ENCODE measurements around the gene UBB. TPM values are rescaled to one million over a fixed set of nuclear protein-coding genes. Genes with fewer than 3 reads are reported as not detected.
A peak's percentile ranks its signal among the peaks of the same experiment; 100 is the strongest.

The UBB gene
- polyA plus RNA-seq: 2,178 TPM

DNA sequence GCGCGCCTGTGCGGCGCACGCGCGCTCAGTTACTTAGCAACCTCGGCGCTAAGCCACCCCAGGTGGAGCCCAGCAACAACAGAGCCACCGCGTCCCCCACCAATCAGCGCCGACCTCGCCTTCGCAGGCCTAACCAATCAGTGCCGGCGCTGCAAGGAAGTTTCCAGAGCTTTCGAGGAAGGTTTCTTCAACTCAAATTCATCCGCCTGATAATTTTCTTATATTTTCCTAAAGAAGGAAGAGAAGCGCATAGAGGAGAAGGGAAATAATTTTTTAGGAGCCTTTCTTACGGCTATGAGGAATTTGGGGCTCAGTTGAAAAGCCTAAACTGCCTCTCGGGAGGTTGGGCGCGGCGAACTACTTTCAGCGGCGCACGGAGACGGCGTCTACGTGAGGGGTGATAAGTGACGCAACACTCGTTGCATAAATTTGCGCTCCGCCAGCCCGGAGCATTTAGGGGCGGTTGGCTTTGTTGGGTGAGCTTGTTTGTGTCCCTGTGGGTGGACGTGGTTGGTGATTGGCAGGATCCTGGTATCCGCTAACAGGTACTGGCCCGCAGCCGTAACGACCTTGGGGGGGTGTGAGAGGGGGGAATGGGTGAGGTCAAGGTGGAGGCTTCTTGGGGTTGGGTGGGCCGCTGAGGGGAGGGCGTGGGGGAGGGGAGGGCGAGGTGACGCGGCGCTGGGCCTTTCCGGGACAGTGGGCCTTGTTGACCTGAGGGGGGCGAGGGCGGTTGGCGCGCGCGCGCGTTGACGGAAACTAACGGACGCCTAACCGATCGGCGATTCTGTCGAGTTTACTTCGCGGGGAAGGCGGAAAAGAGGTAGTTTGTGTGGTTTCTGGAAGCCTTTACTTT lies at the start of gene UBB:
UBB (plus strand) TSS at position 452 of the 856 bp plus-strand sequence. CDS start 817 bp downstream, outside the sequence.
- H3K27ac Mint-ChIP-seq: peak within 1 kb of the TSS; percentile 99 to 100 (median 100)
- peaks cover 0 to 2% (median 1%) of the 10 kb centered on the region in 3 donors for H3K9me3 Mint-ChIP-seq
- H3K36me3 Mint-ChIP-seq: no peaks in the 10 kb centered on the region
- peak within 1 kb of the TSS; percentile 93 to 99 (median 98) for H3K4me3 Mint-ChIP-seq
- H3K27me3 Mint-ChIP-seq: peaks cover 2% of the 10 kb centered on the region
- peaks cover 30 to 38% (median 31%) of the 10 kb centered on the region in 3 donors for H3K4me1 Mint-ChIP-seq

- Mint-ChIP-seq H3K27me3 (no peaks in the 10 kb centered on the region), H3K27ac (no peak overlapping the region), H3K4me3 (no peak overlapping the region), H3K4me1 (peaks cover 0 to 3% (median 1%) of the 10 kb centered on the region in 3 donors), H3K9me3 (no peaks in the 10 kb centered on the region), H3K36me3 (peaks cover 8% of the 10 kb centered on the region)
These were observed 42.5 kb upstream of the UBB start for GRCh38 chr17:16338391-16338790.

- H3K4me3 Mint-ChIP-seq: no peak overlapping the region
- peaks cover 12% of the 10 kb centered on the region for H3K36me3 Mint-ChIP-seq
- H3K27me3 Mint-ChIP-seq: no peaks in the 10 kb centered on the region
- H3K9me3 Mint-ChIP-seq: no peaks in the 10 kb centered on the region
- H3K27ac Mint-ChIP-seq: peak overlapping the region in 1 of 3 donors; percentile 16
- H3K4me1 Mint-ChIP-seq: peaks cover 0 to 2% (median 0%) of the 10 kb centered on the region in 3 donors
These were observed 41.5 kb upstream of the UBB start for GRCh38 chr17:16339402-16339801.

DNA sequence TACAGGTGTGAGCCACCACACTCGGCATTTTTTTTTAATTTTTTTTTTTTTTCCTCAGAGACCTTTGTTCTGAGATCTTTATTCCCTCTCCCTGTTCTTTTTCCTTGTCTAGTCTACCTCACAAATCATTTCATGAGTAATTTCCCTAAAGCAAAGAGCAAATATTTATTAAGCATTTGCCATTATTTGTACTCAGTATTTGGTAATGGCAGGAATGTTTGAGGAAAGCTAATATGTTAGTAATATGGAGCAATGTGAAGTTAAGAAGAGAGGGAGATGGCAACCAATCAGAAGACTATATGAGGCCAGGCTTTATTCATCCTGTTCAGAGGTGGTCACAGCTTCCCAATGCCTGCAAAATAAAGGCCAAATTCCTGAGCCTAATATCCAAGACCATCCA lies 40.9 kb upstream of the UBB start:
- Mint-ChIP-seq H3K27me3 (no peaks in the 10 kb centered on the region), H3K27ac (no peak overlapping the region), H3K36me3 (peaks cover 13% of the 10 kb centered on the region)

GRCh38 chr17:16342979-16343378 lies 37.9 kb upstream of the UBB start:
- Mint-ChIP-seq H3K27me3 (no peaks in the 10 kb centered on the region), H3K9me3 (no peaks in the 10 kb centered on the region), H3K4me1 (no peaks in the 10 kb centered on the region), H3K36me3 (peaks cover 11% of the 10 kb centered on the region), H3K4me3 (no peak overlapping the region), H3K27ac (no peak overlapping the region)

More for the DNA sequence above, 40.9 kb upstream of the UBB start:
- peaks cover 0 to 2% (median 0%) of the 10 kb centered on the region in 3 donors for H3K4me1 Mint-ChIP-seq
- H3K4me3 Mint-ChIP-seq: no peak overlapping the region
- H3K9me3 Mint-ChIP-seq: no peaks in the 10 kb centered on the region

- peaks cover 10% of the 10 kb centered on the region for H3K36me3 Mint-ChIP-seq
- H3K9me3 Mint-ChIP-seq: no peaks in the 10 kb centered on the region
- H3K27me3 Mint-ChIP-seq: no peaks in the 10 kb centered on the region
- no peaks in the 10 kb centered on the region for H3K4me1 Mint-ChIP-seq
- no peak overlapping the region for H3K27ac Mint-ChIP-seq
- H3K4me3 Mint-ChIP-seq: no peak overlapping the region
These were observed 37.3 kb upstream of the UBB start for GRCh38 chr17:16343569-16343968.

DNA sequence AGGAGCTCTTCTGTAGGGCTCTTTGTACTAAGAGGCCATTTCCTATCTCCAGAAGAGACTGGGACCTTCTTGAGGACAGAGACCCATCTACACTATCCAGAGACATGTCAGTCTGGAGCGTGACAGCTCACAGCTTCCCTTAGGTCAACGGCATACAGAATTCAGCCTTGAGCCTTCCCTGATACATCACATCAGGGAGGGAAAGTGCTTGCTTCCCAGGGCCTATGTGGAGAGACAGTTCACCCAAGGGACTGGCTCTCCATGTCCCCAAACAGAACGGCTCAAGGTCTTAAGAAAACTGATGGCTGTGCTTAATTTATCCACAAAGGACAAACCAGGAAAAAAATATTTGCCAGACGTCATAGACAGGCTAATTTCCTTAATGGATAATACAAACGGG lies 35.3 kb upstream of the UBB start:
- Mint-ChIP-seq H3K27me3 (no peaks in the 10 kb centered on the region), H3K27ac (peak overlapping the region in 1 of 3 donors; percentile 19), H3K9me3 (no peaks in the 10 kb centered on the region), H3K4me1 (peaks cover 0 to 2% (median 0%) of the 10 kb centered on the region in 3 donors), H3K4me3 (no peak overlapping the region), H3K36me3 (peaks cover 7% of the 10 kb centered on the region)

- no peak overlapping the region for H3K27ac Mint-ChIP-seq
- no peak overlapping the region for H3K4me3 Mint-ChIP-seq
- H3K36me3 Mint-ChIP-seq: peaks cover 6% of the 10 kb centered on the region
- H3K9me3 Mint-ChIP-seq: no peaks in the 10 kb centered on the region
- peaks cover 1 to 4% (median 2%) of the 10 kb centered on the region in 3 donors for H3K4me1 Mint-ChIP-seq
- H3K27me3 Mint-ChIP-seq: no peaks in the 10 kb centered on the region
These were observed 34.1 kb upstream of the UBB start for GRCh38 chr17:16346721-16347271.

DNA sequence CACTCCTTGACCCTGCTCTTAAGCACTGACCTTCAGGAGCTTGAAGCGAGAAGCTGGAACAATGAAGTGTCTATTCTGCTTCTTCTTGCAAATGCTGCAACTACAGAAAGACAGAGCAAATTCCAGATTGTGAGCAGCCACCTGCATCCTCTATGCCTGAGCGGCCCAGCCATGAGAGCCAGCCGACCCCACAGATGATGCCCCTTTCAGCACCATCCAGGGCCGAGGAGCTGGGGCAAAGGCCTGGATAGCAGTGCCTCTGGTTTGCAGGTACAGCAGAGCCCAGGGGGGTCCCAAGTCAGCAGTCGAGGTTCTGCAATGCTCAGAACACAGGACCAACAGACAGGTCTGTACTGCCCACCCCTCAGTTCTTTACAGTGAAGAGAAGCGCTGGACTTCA lies 32.3 kb upstream of the UBB start:
- Mint-ChIP-seq H3K36me3 (peaks cover 6% of the 10 kb centered on the region), H3K4me1 (peaks cover 8 to 11% (median 11%) of the 10 kb centered on the region in 3 donors), H3K9me3 (no peaks in the 10 kb centered on the region), H3K4me3 (no peak overlapping the region), H3K27me3 (no peaks in the 10 kb centered on the region), H3K27ac (no peak overlapping the region)

DNA sequence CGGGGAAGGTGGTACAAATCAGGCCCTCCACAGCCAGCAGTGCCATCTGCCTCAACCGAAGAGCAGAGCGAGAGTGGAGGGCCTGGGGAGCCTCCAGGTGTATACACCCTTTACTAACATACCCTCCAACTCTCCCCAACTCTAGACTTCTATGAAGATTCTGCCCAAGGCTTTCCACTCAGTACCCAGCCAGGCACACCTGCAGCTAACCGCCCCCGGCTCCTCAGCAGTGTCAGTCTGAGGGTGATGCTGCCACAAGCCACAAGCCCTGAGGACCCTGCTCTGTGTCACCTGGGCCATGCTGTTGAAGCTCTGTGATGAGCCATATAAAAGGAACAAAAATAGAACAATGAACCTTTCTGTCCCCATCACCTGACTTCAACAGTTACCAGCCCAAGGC lies 31.5 kb upstream of the UBB start:
- H3K27me3 Mint-ChIP-seq: no peaks in the 10 kb centered on the region
- no peak overlapping the region for H3K27ac Mint-ChIP-seq
- no peaks in the 10 kb centered on the region for H3K9me3 Mint-ChIP-seq
- peak overlapping the region in 1 of 4 donors; percentile 40 for H3K4me3 Mint-ChIP-seq
- peaks cover 3% of the 10 kb centered on the region for H3K36me3 Mint-ChIP-seq
- peaks cover 11 to 15% (median 14%) of the 10 kb centered on the region in 3 donors for H3K4me1 Mint-ChIP-seq

- Mint-ChIP-seq H3K4me1 (peaks cover 11 to 16% (median 15%) of the 10 kb centered on the region in 3 donors), H3K36me3 (peaks cover 2% of the 10 kb centered on the region), H3K9me3 (no peaks in the 10 kb centered on the region), H3K27ac (peak overlapping the region; percentile 52 to 93 (median 92)), H3K27me3 (no peaks in the 10 kb centered on the region), H3K4me3 (peak overlapping the region; percentile 89 to 97 (median 96))
These were observed 29.1 kb upstream of the UBB start for GRCh38 chr17:16351831-16352230.

DNA sequence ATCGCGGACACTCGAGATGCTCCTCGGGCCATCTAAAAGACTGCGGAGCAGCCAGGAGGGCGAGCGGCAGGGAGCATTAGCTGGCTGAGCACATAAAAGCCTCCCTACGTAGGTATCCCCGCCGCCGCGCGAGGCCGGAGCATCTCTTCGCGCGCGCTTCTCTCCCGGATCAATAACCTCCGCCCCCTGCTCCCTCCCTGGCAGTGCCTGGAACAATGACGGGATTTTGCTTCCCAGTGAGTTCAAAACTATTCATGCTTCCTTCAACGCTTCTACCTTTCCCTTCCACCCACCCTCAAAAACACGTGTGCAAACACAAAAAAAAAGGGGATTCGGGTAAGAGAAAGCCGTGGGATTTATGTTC lies 28.6 kb upstream of the UBB start:
- Mint-ChIP-seq H3K4me3 (peak overlapping the region; percentile 89 to 97 (median 96)), H3K27me3 (no peaks in the 10 kb centered on the region), H3K27ac (peak overlapping the region; percentile 52 to 93 (median 92)), H3K36me3 (peaks cover 2% of the 10 kb centered on the region), H3K9me3 (no peaks in the 10 kb centered on the region), H3K4me1 (peaks cover 11 to 16% (median 15%) of the 10 kb centered on the region in 3 donors)

GRCh38 chr17:16352667-16353316 lies 28.1 kb upstream of the UBB start:
- Mint-ChIP-seq H3K27ac (peak overlapping the region; percentile 52 to 93 (median 92)), H3K27me3 (no peaks in the 10 kb centered on the region), H3K36me3 (peaks cover 2% of the 10 kb centered on the region), H3K4me1 (peaks cover 11 to 16% (median 15%) of the 10 kb centered on the region in 3 donors), H3K9me3 (no peaks in the 10 kb centered on the region), H3K4me3 (peak overlapping the region; percentile 89 to 97 (median 96))

DNA sequence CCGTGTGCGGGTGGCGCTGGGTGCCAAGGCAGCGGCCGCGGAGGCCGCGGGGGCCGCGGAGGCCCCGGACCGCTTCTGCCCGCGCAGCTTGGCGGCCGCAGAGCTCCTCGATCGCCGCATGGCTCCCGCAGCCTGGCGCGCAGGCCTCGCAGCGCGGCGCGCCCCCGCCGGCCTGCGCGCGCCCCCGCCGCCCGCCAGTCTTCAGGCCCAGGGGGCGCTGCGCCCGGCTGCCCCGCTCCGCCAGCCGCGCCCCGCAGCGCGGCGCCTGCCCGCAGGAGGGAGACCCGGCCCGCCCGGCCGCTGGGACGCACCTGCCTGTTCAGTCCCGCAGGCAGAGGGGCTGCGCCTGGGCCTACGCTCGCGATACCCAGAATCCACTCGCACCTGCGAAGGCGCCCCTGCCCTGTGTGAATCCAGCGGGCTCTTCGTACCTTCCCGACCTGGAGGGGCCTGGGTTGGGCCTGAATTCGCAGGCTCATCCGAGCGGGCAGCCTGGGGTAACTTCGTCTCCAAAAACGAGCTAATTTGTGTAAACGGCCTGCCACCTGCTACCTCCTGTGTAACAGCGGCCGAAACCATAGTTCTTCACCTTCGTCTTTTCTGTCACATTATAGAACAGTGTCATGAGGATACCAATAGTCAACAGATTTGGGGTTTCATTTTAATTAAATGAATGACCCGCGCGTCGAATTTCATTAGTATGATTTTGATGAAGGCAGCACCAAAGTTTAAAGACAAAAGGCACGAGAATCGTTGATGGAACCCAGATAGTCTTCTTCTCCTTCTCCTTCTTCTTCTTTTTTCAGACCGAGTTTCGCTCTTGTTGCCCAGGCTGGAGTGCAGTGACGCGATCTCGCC lies 27.3 kb upstream of the UBB start, which contains the start of gene CENPV:
CENPV (minus strand) TSS at position 153 of the 858 bp plus-strand sequence; CDS start at position 120, 33 bp downstream.
- H3K4me1 Mint-ChIP-seq: peaks cover 11 to 16% (median 15%) of the 10 kb centered on the region in 3 donors
- no peaks in the 10 kb centered on the region for H3K9me3 Mint-ChIP-seq
- H3K36me3 Mint-ChIP-seq: peaks cover 4% of the 10 kb centered on the region
- no peaks in the 10 kb centered on the region for H3K27me3 Mint-ChIP-seq
- peak within 1 kb of the TSS; percentile 81 to 93 (median 92) for H3K27ac Mint-ChIP-seq
- peak within 1 kb of the TSS; percentile 89 to 97 (median 96) for H3K4me3 Mint-ChIP-seq

All from IgD-negative memory B cell (primary cell).